HepG2 (cell line): Measurements from ENCODE around the gene ACTL7B. TPM values are rescaled to one million over a fixed set of nuclear protein-coding genes. Genes with fewer than 3 reads are reported as not detected.

Source experiments
- ARNT ChIP-seq: fragments of 450-650 bp; IDR thresholded peaks from 2 replicates; pipeline ENCODE4 v1.6.1; 2017
- ATRX ChIP-seq: sonication (generic); formaldehyde crosslinking; IDR thresholded peaks from 2 replicates; pipeline ENCODE4 v1.4.0; 2020; ENCODE audit warnings: missing genetic modification reagents, borderline replicate concordance
- BRCA1 ChIP-seq: sonication (generic); formaldehyde crosslinking; IDR thresholded peaks from 2 replicates; pipeline ENCODE4 v1.4.0; 2020; ENCODE audit warnings: missing genetic modification reagents
- CHCHD3 ChIP-seq: sonication (generic); formaldehyde crosslinking; IDR thresholded peaks from 2 replicates; pipeline ENCODE4 v1.8.0; 2022; ENCODE audit warnings: mild to moderate bottlenecking, missing genetic modification reagents, moderate library complexity
- FOXP1 ChIP-seq, 2 experiments: fragments of 450-650 bp in 1 of 2; IDR thresholded peaks; 2 replicates each; pipeline ENCODE4 v1.6.1; 2017 to 2018; ENCODE audit warnings: antibody characterized with exemption in 1 of 2
- JDP2 ChIP-seq: sonication (generic); formaldehyde crosslinking; IDR thresholded peaks from 2 replicates; pipeline ENCODE4 v1.8.1; 2022; ENCODE audit warnings: missing genetic modification reagents, borderline replicate concordance
- KDM2A ChIP-seq: sonication (generic); formaldehyde crosslinking; IDR thresholded peaks from 2 replicates; pipeline ENCODE4 v1.4.0; 2020; ENCODE audit warnings: low read depth, missing genetic modification reagents, borderline replicate concordance
- NAIF1 ChIP-seq: sonication (generic); formaldehyde crosslinking; IDR thresholded peaks from 2 replicates; pipeline ENCODE4 v1.5.0; 2020; ENCODE audit warnings: mild to moderate bottlenecking, missing genetic modification reagents, borderline replicate concordance
- NKX3-1 ChIP-seq: sonication (generic); formaldehyde crosslinking; IDR thresholded peaks from 2 replicates; pipeline ENCODE4 v1.5.0; 2020; ENCODE audit warnings: missing genetic modification reagents
- POGZ ChIP-seq: sonication (generic); formaldehyde crosslinking; IDR thresholded peaks from 2 replicates; pipeline ENCODE4 v1.4.0; 2020; ENCODE audit warnings: mild to moderate bottlenecking, missing genetic modification reagents
- SOX13 ChIP-seq, 3 experiments: fragments of 450-650 bp in 1 of 3; sonication (generic) in 1 of 3; formaldehyde crosslinking in 1 of 3; IDR thresholded peaks in 2 of 3; conservative IDR thresholded peaks in 1 of 3; 2 replicates each; pipeline versions ENCODE4 v1.5.0 to v1.6.1; 2016 to 2020; ENCODE audit warnings: antibody characterized with exemption in 1 of 3, mild to moderate bottlenecking in 1 of 3, missing compliant biosample characterization in 1 of 3, missing genetic modification reagents in 1 of 3, moderate library complexity in 1 of 3
- SP2 ChIP-seq: sonication (generic); formaldehyde crosslinking; IDR thresholded peaks from 2 replicates; pipeline ENCODE4 v1.5.1; 2020; ENCODE audit warnings: mild to moderate bottlenecking, missing genetic modification reagents
- TARDBP ChIP-seq: sonication (generic); formaldehyde crosslinking; IDR thresholded peaks from 2 replicates; pipeline ENCODE4 v1.8.0; 2022; ENCODE audit warnings: mild to moderate bottlenecking, missing genetic modification reagents
- U2AF2 ChIP-seq: fragments of 200-400 bp; formaldehyde crosslinking; IDR thresholded peaks from 2 replicates; pipeline ENCODE4 v1.6.1; 2017; ENCODE audit warnings: low read depth, mild to moderate bottlenecking, low read length
- YEATS4 ChIP-seq: sonication (generic); formaldehyde crosslinking; IDR thresholded peaks from 2 replicates; pipeline ENCODE4 v1.4.0; 2020; ENCODE audit warnings: missing genetic modification reagents, borderline replicate concordance
- ZKSCAN1 ChIP-seq: fragments of 150-350 bp; IDR thresholded peaks from 2 replicates; pipeline ENCODE4 v1.6.1; 2014; ENCODE audit warnings: low read length
- ZNF432 ChIP-seq: sonication (generic); formaldehyde crosslinking; IDR thresholded peaks from 2 replicates; pipeline ENCODE4 v1.5.0; 2020; ENCODE audit warnings: missing genetic modification reagents, mild to moderate bottlenecking, borderline replicate concordance
- ZNF605 ChIP-seq: sonication (generic); formaldehyde crosslinking; IDR thresholded peaks from 2 replicates; pipeline ENCODE4 v1.8.0; 2022; ENCODE audit warnings: mild to moderate bottlenecking, missing genetic modification reagents
- polyA plus RNA-seq, 8 experiments: library from polyadenylated mRNA; depleted of rRNA in 3 of 8; stranded (reverse) in 7 of 8; unstranded in 1 of 8; fragments of >200 nt; fragmentation: Illumina TruSeq in 4 of 8; extraction: Trizol in 4 of 8; gene quantifications; 2 replicates each; pipeline versions ENCODE4 v1.2.1 to v1.2.3, GENCODE V29; 2011 to 2016; ENCODE audit warnings: low read depth in 4 of 8, missing spikeins in 1 of 8, mixed read lengths in 1 of 8; ENCODE audit not compliant: insufficient read depth in 1 of 8
- total RNA-seq, 5 experiments: library from RNA; depleted of rRNA; stranded (reverse); fragments of >200 nt; fragmentation: Illumina TruSeq; extraction: Trizol; gene quantifications; 2 replicates each; pipeline ENCODE4 v1.2.3, GENCODE V29; 2016; ENCODE audit warnings: low read depth in 1 of 5
- TF ChIP-seq, protein P1 (sequence below): sonication (generic); formaldehyde crosslinking; IDR thresholded peaks from 2 replicates; pipeline ENCODE4 v1.5.0; 2020; ENCODE audit warnings: missing genetic modification reagents
- TF ChIP-seq, protein P2 (sequence below): sonication (generic); formaldehyde crosslinking; IDR thresholded peaks from 2 replicates; pipeline ENCODE4 v1.4.0; 2020; ENCODE audit warnings: missing genetic modification reagents
- TF ChIP-seq, protein P3 (sequence below): sonication (generic); formaldehyde crosslinking; conservative IDR thresholded peaks from 2 replicates; pipeline ENCODE4 v1.4.0; 2020; ENCODE audit warnings: mild to moderate bottlenecking, missing genetic modification reagents, moderate library complexity

ACTL7B gene
- total and polyA plus RNA-seq, 2 of the 13 experiments (the other 11 are each of a cell fraction or from before 2014, with no cell fraction given): 0.07 to 0.11 TPM

DNA sequence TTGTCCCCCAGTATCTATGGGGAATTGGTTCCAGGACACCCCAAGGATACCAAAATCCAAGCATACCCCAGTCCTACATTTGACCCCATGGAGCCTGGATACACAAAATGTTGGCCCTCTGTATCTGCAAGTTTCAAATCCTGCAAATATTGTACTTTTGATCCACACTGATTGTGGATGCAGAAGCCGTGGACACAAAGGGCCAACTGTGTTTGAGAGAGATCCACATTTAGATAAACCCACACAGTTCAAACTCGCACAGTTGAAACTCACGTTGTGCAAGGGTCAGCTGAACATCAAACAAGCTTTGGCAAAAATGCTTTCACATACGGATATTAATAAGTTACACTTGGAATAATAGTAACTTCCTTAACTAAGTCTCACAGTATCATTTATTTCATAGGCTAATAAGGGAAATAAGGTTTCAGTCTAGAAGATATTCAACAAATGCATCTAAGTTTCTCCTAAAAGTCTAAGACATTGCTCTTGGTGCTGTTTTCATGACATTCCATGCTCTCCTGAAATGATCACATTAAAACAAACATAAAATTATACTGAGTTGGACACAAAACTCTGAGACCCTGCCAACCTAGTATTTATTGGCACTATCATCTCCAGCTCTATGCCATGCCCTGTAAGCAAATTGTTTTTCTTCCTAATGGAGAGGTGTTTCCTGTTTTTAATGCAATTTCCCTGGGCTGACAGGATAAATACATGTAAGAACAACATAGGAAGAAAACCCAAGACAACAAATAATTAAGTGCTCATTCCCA is 38.6 kb upstream of the ACTL7B start (continued):
- TF ChIP-seq SP2 (CRISPR knock-in tag) (no peak), ZNF605 (no peak), NKX3-1 (no peak), TARDBP (CRISPR knock-in tag) (peak; percentile 93), FOXP1 (IDR thresholded peaks at IDR 0.05) (no peak), FOXP1 (CRISPR knock-in tag; IDR thresholded peaks at IDR 0.05) (peak; percentile 90), JDP2 (no peak; the same call in 1 of the 2 replicates), CHCHD3 (CRISPR knock-in tag) (no peak), ZKSCAN1 (no peak), KDM2A (no peak), YEATS4 (CRISPR knock-in tag) (peak; percentile 53), SOX13 (IDR thresholded peaks at IDR 0.05) (peak; percentile 80), SOX13 (CRISPR knock-in tag; conservative IDR thresholded peaks at IDR 0.05 in 1 of 2, IDR thresholded peaks at IDR 0.05 in 1 of 2) (peak in 1 of 2 experiments; percentile 93; a peak in 2 of 4 replicates), ZNF432 (no peak), POGZ (CRISPR knock-in tag) (peak; percentile 77; the same call in 1 of the 2 replicates), ATRX (no peak), BRCA1 (CRISPR knock-in tag) (no peak), ARNT (no peak), U2AF2 (no peak), NAIF1 (CRISPR knock-in tag) (no peak)
- TF ChIP-seq, protein P1, sequence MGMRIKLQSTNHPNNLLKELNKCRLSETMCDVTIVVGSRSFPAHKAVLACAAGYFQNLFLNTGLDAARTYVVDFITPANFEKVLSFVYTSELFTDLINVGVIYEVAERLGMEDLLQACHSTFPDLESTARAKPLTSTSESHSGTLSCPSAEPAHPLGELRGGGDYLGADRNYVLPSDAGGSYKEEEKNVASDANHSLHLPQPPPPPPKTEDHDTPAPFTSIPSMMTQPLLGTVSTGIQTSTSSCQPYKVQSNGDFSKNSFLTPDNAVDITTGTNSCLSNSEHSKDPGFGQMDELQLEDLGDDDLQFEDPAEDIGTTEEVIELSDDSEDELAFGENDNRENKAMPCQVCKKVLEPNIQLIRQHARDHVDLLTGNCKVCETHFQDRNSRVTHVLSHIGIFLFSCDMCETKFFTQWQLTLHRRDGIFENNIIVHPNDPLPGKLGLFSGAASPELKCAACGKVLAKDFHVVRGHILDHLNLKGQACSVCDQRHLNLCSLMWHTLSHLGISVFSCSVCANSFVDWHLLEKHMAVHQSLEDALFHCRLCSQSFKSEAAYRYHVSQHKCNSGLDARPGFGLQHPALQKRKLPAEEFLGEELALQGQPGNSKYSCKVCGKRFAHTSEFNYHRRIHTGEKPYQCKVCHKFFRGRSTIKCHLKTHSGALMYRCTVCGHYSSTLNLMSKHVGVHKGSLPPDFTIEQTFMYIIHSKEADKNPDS (CRISPR knock-in tag): no peak
- TF ChIP-seq, protein P2, sequence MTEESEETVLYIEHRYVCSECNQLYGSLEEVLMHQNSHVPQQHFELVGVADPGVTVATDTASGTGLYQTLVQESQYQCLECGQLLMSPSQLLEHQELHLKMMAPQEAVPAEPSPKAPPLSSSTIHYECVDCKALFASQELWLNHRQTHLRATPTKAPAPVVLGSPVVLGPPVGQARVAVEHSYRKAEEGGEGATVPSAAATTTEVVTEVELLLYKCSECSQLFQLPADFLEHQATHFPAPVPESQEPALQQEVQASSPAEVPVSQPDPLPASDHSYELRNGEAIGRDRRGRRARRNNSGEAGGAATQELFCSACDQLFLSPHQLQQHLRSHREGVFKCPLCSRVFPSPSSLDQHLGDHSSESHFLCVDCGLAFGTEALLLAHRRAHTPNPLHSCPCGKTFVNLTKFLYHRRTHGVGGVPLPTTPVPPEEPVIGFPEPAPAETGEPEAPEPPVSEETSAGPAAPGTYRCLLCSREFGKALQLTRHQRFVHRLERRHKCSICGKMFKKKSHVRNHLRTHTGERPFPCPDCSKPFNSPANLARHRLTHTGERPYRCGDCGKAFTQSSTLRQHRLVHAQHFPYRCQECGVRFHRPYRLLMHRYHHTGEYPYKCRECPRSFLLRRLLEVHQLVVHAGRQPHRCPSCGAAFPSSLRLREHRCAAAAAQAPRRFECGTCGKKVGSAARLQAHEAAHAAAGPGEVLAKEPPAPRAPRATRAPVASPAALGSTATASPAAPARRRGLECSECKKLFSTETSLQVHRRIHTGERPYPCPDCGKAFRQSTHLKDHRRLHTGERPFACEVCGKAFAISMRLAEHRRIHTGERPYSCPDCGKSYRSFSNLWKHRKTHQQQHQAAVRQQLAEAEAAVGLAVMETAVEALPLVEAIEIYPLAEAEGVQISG: peak; percentile 54; the same call in 1 of the 2 replicates
- TF ChIP-seq, protein P3, sequence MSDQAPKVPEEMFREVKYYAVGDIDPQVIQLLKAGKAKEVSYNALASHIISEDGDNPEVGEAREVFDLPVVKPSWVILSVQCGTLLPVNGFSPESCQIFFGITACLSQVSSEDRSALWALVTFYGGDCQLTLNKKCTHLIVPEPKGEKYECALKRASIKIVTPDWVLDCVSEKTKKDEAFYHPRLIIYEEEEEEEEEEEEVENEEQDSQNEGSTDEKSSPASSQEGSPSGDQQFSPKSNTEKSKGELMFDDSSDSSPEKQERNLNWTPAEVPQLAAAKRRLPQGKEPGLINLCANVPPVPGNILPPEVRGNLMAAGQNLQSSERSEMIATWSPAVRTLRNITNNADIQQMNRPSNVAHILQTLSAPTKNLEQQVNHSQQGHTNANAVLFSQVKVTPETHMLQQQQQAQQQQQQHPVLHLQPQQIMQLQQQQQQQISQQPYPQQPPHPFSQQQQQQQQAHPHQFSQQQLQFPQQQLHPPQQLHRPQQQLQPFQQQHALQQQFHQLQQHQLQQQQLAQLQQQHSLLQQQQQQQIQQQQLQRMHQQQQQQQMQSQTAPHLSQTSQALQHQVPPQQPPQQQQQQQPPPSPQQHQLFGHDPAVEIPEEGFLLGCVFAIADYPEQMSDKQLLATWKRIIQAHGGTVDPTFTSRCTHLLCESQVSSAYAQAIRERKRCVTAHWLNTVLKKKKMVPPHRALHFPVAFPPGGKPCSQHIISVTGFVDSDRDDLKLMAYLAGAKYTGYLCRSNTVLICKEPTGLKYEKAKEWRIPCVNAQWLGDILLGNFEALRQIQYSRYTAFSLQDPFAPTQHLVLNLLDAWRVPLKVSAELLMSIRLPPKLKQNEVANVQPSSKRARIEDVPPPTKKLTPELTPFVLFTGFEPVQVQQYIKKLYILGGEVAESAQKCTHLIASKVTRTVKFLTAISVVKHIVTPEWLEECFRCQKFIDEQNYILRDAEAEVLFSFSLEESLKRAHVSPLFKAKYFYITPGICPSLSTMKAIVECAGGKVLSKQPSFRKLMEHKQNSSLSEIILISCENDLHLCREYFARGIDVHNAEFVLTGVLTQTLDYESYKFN (CRISPR knock-in tag): peak; percentile 97
